Stomach (tissue), 4 donors: ENCODE results near the gene NEURL3.

Experiments used
- POLR2A ChIP-seq, 4 donors: fragments of 450-650 bp; IDR thresholded peaks; one replicate each; pipeline ENCODE4 v1.6.1; 2016; ENCODE audit warnings: antibody characterized with exemption in 4 of 4, control low read depth in 2 of 4, mild to moderate bottlenecking in 1 of 4, moderate library complexity in 1 of 4
- TF ChIP-seq, protein P1 (sequence below), 7 experiments: fragments of 450-650 bp in 4 of 7; fragments of 200-600 bp in 3 of 7; sonication (generic) in 3 of 7; IDR thresholded peaks; one replicate each; pipeline ENCODE4 v1.5.1; 2016 to 2019; ENCODE audit warnings: antibody characterized with exemption in 7 of 7, control low read depth in 2 of 7, mild to moderate bottlenecking in 1 of 7

DNA sequence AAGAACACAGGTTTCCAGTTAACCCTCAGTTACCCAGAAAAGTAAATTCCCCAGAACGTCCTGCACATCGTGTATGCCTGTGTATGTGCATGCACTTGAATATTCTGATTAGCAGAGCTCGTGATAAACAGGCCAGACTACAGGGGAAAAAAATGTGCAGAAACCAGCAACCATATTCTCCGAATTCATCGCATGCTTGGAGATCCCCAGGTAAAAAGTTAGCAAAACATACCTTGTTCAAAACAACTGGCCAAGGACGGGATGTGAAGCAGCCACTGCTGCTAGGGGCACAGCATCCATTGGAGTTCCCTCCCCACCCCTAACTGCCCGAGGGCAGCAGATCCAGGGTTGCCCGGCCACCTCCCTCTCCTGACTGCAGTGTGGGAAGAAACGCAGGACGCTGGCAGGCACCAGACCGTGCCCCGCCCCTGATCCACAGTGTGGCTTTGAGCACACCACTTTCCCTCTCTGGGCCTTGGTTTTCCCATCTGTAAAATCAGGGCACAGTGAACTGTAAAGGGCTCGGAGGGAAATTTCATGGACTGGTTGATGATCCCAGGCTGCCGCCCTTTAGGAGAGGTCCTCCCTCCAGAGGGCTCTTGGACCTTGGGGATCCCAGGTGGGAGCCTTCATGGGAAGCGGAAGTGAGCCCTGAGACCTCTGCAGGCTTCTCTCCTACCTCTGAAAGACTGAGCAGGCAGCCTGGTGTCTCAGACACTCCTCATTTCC lies 19.5 kb upstream of the NEURL3 start:
- TF ChIP-seq, protein P1, sequence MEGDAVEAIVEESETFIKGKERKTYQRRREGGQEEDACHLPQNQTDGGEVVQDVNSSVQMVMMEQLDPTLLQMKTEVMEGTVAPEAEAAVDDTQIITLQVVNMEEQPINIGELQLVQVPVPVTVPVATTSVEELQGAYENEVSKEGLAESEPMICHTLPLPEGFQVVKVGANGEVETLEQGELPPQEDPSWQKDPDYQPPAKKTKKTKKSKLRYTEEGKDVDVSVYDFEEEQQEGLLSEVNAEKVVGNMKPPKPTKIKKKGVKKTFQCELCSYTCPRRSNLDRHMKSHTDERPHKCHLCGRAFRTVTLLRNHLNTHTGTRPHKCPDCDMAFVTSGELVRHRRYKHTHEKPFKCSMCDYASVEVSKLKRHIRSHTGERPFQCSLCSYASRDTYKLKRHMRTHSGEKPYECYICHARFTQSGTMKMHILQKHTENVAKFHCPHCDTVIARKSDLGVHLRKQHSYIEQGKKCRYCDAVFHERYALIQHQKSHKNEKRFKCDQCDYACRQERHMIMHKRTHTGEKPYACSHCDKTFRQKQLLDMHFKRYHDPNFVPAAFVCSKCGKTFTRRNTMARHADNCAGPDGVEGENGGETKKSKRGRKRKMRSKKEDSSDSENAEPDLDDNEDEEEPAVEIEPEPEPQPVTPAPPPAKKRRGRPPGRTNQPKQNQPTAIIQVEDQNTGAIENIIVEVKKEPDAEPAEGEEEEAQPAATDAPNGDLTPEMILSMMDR (IDR thresholded peaks at IDR 0.05) = no peak
- TF ChIP-seq POLR2A (IDR thresholded peaks at IDR 0.05) = no peak
